ENCODE results near the gene ZGRF1. TPM values are rescaled to one million over a fixed set of nuclear protein-coding genes. Genes with fewer than 3 reads are reported as not detected.
"Not testable (repeated sequence)": the region's sequence is repeated elsewhere in the genome, so short reads cannot be mapped to it uniquely, and the experiment has no call there.

ZGRF1 gene
- total RNA-seq, 1 donor from 2014 or later = 12.9 TPM

DNA sequence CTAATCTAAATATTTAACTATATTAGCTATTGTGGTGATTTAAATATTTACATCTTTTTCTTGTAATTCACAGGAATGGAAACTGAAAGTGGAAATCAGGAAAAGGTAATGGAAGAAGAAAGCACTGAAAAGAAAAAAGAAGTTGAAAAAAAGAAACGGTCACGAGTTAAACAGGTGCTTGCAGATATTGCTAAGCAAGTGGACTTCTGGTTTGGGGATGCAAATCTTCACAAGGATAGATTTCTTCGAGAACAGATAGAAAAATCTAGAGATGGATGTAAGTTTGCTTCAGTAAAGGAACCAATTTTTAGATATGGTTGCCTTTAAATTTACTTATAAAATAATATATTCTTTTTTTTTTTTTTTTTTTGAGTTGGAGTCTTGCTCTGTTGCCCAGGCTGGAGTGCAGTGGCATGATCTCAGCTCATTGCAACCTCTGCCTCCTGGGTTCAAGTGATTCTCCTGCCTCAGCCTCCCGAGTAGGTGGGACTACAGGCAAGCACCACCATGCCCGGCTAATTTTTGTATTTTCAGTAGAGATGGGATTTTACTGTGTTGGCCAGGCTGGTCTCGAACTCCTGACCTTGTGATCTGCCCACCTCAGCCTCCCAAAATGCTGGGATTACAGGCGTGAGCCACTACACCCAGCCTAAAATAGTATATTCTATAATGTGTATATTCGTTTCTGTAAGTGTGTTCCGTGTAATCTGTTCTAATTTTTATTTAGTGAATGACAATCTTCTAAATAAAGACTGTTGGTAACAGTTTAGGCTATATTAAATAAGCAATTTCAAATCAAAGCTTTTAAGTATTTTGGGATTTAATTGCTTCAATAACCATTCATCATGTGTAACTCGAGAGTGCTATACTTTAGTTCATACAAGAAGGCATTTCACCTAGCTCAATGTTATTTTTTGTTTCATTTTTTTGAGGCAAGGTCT is 8.2 kb upstream of the ZGRF1 start:
- DNase-seq = not testable (repeated sequence)

DNA sequence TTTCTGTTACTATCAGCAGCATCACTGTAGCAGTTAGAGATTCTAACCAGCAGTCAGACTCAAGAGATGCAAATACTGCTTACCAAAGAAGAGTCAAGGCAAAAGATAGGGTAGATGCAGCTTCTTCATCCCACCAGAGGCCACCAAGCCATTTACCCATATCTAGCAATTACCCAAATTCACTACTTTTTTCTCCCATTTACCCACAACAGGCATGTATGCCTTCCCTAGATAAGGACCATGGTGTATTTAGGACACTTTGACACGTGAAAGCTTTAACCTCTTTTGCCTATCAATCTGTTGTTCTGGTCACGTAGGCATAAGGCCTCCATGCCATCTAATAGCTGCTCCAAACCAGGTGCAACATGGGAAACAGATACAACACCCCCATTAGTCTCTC is 5.8 kb upstream of the ZGRF1 start:
- DNase-seq = no peak

DNA sequence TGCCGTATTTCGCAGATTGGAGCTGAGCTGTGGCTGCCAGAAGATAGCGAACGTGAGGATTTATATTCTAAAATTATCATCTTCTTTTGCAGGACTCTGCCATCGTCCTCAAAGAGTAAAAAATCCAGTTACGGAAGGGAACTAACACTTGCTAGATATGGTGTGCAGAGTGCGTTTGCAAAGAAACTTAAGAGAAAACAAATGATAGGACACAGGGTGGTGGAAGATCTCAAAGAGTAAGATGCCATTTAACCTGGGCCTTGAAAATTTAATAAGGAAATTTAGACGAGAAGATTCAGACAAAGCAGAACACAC is 800 bp upstream of the ZGRF1 start:
- DNase-seq = no peak

DNA sequence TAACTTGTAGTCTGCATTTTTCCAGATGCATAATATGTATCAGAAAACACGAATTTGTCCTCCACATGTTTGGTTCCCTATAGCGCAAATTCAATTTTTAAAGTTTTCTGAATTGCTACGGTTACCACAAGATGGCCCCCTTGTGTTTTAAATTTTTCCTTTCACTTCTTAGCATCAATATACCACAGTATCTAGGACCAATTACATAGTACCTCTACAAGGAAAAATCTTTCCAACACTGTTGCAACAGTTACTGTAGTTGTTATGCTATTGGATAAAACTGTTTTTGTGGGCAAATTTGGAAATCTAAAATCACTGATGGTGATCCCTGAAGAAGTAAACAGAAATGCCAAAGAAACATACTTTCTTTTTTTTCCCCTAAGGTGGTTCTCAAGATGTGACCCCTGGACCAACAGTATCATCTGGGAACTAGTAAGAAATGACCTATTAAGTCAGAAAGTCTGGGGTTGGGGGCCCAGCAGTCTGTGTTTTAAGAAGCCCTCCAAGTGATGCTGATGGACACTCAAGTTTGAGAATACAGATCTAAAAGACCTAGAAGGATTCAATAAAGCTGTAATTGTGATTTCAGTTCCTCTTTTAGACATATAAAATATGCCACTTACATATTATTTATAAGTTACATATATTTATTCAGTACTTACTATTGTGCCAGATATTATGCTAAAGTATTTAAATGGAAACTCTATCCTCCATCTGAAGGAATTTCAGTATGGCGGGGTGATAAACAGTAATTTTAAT is 3.1 kb downstream of the ZGRF1 start:
- peak; percentile 56 for DNase-seq

DNA sequence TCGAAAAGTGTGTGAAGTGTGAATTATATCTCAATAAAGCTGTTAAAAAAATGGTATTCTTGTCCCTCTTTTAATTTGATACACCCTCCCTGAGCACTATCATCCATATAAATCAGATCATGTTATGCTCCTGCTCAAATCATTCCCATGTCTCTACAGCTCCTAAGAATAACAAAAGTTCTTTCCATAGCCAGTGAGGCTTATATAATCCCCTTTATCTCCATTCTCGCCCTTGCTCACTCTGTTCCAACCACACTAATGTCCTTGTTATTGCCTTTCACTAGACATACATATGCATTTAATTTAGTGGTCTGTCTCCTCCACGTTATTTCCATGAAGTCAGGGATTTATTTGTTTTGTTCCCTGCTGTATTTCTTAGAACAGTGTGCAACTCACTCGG is 10.5 kb downstream of the ZGRF1 start:
- no peak for DNase-seq

DNA sequence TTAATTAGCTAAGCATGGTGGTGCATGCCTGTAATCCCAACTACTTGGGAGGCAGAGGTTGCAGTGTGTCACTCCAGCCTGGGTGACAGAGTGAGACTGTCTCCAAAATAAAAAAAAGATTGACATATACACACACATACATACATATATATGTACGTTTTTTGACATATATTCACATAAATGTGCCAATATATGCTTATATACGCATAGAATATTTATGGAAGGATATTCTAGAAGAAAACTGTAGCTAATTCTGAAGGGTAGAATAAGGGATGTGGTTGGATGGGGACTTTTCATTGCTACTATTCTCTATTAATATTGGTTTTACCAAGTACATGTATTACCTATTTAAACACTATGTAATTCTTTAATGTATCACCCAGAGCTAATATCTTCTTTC is 19.7 kb downstream of the ZGRF1 start:
- no peak for DNase-seq

DNA sequence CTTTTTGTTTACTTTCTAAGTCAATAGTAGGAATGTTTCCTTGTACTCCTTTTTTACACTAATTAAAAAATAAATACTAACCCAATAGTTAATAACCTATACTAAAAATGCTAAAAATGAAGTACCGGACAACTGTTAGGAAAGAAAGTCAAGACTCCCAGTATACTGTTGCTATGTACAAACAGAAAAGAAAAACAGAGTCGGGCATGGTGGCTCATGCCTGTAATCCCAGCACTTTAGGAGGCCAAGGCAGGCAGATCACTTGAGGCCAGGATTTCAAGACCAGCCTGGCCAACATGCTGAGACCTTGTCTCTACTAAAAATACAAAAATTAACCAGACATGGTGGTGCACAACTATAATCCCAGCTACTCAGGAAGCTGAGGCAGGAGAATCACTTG is 23.9 kb downstream of the ZGRF1 start:
- DNase-seq = not testable (repeated sequence)

DNA sequence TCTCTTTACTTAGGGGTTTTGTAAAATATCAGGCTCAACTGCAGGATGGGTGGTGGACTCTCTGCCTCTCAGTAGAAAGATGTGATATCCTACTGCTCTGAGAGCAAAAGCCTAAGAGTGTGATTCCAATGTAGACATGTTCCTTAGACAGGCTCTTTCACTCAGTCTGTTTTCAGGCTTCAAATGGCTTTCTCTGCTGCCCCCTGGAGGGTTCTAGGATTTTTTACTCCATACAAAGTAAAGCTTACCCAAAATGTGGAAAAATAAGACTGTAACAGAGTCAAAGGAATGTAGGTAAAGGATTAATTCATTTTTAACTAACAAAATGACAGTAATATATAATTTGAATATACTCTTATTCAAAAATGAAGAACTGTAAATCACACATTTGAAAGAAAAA is 32.1 kb downstream of the ZGRF1 start:
- peak; percentile 72 for DNase-seq

DNA sequence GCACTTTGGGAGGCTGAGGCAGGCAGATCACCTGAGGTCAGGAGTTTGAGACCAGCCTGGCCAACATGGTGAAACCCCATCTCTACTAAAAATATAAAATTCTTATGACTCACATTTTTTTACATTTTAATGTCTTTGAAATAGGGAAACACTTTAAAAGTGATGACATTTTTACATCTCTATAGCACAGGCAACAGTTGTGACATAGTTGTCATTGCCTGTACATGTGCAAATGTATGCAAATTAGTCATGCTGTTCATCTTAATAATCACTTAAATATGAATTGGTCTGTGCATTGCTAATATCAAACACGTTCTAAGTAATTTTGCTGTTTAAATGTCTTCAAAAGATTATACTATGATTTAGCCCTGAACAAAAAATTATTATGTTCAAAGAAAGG is 41.7 kb downstream of the ZGRF1 start:
- DNase-seq = no peak

DNA sequence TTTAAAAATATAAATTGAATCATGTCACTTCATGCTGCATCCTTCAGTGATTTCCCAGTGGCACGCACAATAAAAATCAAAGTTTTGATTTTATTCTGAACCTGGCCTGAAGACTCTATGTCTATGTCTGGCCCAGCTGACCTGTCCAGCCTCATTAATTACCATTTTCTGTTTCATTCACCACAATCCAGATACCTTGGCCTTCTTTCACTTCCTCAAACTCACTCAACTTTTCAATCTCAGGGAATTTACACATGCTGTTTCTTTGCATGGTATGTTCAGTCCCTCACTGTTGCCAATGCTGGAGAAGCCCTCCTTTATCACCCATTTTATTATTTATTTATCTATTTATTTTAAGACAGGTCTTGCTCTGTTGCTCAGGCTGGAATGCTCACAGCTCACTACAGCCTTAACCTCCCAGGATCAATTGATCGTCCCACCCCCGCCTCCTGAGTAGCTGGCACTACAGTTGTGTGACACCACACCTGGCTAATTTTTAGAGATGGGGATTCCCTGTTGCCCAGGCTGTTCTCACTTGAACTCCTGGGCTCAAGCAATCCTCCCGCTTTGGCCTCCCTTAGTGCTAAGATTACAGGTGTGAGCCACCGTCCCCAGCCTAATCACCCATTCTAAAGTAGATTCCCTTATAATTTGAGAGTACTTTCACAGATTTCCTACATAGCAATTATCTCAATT is 43.1 kb downstream of the ZGRF1 start:
- DNase-seq = no peak

DNA sequence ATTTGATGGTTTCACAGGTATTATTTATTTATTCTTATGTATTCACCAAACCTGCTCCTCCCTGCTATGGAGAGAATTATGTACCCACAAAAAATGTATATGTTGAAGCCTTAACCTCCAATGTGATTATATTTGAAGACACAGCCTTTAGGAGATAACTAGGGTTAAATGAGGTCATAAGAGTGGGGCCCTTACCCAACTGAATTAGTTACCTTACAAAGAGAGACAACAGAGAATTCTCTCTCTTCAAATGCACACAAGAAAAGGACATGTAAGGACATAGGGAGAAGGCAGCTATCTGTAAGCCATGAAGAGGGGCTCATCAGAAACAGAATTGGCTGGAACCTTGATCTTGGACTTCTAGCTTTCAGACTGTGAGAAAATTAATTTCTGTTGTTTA is 44.0 kb downstream of the ZGRF1 start:
- DNase-seq = no peak

DNA sequence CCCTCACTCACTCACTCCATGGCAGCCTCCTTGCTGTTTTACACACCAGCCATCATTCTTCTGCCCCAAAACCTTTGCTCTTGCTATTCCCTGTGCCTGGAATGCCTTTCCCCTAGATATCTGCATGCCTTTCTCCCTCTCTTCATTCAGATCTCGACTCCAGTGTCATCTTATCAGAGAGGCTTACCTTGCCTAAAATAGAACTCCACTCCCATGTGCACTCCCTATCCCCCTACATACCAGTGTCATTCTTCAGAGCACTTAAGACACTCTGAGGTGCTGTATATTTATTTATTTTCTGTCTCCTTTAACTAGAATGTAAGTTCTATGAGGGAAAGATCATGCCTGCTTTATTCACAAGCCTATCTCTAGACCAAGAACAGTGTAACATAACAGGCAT is 45.1 kb downstream of the ZGRF1 start:
- DNase-seq = no peak

DNA sequence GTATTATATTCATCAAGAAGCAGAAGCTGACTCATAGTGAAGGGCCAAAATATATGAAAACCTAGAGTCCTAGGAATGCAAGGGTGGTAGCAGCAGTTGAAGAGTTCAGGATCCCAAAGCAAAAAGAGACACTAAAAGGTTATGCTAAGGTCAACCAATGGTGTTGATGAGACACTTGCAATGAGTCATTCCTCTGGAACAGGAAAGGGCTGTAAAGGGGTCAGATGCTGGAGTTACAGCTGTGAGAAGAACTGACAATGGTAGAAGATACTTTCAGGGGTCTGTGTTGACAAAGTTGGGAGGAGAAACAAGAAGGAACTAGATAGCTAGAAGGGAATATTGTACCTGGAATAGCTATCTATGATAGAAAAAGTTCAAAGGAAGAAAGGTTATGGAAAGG is 47.5 kb downstream of the ZGRF1 start:
- peak; percentile 10 for DNase-seq

DNA sequence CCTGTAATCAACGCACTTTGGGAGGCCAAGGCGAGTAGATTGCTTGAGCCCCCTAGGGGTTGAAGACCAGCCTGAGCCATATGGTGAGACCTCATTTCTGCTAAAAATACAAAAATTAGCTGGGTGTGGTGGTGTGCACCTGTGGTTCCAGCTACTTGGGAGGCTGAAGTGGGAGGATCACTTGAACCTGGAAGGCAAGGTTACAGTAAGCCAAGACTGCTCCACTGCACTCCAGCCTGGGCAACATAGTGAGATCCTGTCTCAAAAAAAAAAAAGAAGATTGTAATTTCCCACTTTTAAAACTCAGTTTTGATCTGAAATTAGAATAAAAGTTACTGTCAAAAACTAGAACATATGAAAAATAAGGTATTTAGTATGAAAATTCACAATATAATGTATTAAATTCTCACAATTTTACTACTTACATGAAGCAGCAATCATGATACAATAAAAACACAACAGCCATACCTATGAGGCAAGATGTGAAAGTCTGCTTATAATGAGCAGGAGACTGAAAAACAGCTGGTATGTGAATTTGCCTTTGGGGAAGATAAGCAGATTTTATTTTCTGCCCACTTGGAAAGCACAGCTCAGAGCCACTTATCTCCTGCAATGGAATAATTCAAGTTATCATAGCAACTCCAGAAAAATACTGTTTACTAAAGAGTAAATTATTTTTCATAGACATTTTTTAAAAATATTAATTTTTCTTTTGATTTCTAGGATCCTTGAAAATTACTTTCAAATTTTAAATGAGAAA is 50.6 kb downstream of the ZGRF1 start:
- DNase-seq = no peak

DNA sequence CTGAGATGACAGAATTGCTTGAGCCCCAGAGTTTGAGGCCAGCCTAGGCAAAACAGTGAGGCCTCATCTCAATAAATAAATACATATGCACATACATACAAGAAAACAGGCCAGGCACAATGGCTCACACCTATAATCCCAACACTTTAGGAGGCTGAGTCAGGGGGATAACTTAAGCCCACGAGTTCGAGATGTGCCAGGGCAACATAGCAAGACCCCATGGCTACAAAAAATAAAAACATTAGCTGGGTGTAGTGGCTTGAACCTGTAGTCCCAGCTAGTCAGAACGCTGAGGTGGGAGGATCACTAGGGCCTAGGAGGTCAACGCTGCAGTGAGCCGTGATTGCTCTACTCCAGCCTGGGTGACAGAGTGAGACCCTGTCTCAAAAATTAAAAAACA is 69.2 kb downstream of the ZGRF1 start:
- DNase-seq = no peak

DNA sequence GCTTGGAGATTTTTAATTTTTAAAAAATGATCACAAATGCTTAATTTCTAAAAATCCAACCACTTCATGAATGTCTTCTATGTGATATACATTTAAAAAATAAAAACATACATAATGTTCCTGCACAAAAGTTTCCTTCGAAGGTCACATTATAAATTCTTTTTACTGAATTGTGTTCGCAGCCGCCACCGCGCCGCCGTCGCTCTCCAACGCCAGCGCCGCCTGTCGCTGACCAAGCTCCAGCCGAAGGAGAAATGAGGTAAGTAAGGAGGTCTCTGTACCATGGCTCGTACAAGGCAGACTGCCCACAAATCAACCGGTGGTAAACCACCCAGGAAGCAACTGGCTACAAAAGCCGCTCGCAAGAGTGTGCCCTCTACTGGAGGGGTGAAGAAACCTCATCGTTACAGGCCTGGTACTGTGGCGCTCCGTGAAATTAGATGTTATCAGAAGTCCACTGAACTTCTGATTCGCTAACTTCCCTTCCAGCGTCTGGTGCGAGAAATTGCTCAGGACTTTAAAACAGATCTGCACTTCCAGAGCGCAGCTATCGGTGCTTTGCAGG is 71.9 kb downstream of the ZGRF1 start:
- no peak for DNase-seq

DNA sequence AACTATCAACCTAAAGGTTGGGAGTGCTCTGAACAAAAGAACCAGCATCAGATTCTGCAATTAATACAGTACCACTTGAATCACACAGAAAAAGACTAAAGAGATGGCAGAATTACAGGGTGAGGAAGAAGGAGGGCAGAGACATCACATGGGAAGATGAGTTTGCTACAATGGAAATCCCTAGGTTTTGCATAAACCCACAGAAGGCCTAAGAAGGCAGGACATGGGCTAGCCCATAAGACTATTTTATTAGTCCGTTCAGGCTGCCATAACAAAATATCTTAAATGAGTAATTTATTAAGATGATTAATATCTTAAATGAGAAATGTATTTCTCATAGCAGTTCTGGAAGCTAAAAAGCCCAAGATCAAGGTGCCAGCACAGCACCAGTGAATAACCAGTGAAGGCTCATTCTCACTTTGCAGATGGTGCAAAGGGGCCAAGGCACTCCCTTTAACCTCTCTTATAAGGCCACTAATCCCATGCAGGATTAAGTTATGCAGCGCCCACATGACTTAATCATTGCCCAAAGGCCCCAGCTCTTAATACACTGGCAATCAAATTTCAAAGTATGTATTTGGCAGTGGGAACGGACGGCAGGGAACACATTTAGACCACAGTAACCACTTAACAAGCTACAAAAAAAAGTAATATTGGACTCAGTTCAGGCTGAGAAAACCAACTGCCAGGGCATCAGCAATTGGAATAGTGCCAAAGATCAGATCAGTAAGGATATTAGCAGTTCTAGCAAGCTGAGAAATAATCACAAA is 73.1 kb downstream of the ZGRF1 start:
- DNase-seq = no peak

DNA sequence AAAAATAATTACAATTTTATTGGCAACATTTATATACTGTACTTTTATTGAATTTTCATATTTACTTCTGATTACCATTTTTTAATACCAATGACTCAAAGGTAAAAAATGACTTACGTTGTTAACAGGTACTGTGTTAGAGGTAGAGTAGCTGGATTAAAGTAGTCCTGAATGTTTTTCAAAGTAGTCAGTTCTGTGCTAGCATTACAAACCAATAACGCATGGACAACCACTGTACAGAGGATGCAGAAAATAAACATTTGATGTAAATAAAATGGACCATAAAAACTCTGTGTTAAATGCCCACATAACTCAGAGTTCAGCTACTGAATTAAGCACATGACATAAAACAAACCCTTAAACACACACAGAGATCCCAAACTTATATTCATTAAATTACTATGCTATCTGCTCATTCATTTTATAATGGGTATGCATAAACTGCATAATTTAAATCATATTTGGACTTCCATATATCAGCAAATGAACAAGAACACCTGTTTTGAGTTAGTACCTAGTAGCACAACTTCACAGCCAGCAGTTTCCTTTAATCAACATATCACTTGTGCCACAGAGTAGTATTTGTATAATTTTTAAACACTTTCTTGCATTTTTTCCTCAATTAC is 74.3 kb downstream of the ZGRF1 start:
- no peak for DNase-seq

DNA sequence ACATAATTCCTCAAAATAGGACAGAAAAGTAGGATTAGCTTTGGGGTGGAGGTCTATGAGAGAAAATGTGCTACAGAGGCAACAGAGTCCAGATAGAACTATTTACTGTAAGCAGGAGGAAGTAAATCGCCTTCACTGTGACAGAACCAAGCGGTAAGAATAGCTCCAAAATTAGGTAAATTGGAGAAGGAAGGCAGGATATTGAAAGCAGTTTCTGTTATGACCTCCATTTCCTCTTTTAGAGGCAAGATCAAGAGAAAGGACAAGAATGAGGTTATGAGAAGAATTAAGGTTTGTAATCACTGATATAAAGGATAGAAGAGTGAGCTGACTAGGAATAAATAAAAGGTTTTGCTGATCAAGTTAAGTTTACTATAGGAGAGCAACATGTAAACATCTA is 76.6 kb downstream of the ZGRF1 start:
- no peak for DNase-seq

DNA sequence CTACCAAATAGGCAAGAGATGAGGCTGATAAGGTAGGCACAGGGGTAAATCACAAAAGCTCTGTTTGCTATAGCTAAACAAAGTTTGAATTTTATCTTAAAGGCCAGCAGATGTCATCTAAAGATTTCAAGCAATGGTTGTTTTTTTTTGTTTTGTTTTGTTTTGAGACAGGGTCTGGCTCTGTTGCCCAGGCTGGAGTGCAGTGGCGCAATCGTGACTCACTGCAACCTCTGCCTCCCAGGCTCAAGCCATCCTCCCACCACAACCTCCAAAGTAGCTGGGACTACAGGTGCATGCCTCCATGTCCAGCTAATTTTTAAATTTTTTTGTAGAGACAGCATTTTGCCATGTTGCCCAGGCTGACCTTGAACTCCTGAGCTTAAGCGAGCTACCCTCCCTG is 77.7 kb downstream of the ZGRF1 start:
- DNase-seq = no peak

Measured in dermis blood vessel endothelial cell (primary cell).